Anterior cingulate cortex (tissue), 58 donors: ENCODE data around the gene EIF4A2.
"Not testable (repeated sequence)": the region's sequence is repeated elsewhere in the genome, so short reads cannot be mapped to it uniquely, and the experiment has no call there.

Source experiments
- DNase-seq, 58 donors: peaks; one replicate each; lab custom pipeline; 2025; lab: John Stamatoyannopoulos, UW

Gene EIF4A2

GRCh38 chr3:186814100-186814499, 30.7 kb downstream of the EIF4A2 start:
- DNase-seq, result no peak

DNA sequence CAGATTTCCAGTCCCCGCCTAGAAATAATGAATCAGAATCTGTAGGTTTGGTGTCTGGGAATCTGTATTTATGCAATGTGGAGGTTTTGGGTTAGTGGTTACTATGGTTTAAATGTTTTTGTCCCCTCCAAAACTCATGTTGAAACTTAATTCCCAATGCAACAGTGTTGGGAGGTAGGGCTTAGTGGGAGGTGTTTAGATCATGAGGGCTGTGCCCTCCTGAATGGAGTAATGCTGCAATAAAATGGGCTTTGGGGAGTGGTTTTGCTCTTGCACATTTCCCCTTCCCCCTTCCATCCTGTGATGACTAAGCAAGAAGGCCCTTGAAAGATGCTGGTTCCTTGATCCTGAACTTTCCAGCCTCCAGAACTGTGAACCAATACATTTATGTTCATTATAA, 32.1 kb downstream of the EIF4A2 start:
- no peak for DNase-seq

DNA sequence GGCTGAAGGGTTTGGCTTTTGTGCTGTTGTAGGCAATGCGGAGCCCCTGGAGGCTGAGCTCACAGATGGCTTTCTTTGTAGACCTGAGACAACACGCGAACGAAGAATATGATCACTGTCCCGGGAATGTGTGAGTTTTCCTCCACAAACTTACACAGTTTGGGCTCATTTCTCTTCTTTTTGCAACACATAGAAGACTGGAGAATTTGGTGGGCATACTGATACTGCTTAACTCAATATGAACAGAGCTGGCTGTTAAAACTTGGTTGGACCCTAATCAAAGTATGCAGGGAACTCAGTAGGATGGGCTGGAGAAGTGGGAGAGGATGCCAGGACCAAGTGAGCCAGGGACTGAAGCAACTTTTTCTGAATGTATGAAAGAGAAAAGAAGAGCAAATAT, 35.1 kb downstream of the EIF4A2 start:
- DNase-seq, result no peak

DNA sequence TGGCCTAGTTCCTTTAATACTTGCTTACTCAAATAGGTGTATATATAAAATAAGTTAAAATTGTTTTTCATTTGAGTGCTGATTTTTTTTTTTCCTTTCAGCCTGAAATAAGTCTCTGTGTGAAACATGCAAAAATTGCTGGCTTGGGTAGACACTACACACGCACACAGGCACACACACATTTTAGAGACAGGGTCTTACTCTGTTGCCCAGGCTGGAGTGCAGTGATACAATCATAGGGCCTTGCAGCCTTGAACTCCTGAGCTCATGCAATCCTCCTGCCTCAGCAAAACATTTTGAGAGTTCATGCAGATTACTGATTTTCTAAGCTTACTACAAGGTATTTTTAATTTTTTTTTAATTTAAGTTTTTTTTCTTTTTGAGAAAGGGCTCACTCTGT, 35.6 kb downstream of the EIF4A2 start:
- DNase-seq, result no peak

- peak in 2 of 58 donors; percentile 18 to 28 for DNase-seq
Measured at GRCh38 chr3:186821429-186822387, 38.3 kb downstream of the EIF4A2 start.

DNA sequence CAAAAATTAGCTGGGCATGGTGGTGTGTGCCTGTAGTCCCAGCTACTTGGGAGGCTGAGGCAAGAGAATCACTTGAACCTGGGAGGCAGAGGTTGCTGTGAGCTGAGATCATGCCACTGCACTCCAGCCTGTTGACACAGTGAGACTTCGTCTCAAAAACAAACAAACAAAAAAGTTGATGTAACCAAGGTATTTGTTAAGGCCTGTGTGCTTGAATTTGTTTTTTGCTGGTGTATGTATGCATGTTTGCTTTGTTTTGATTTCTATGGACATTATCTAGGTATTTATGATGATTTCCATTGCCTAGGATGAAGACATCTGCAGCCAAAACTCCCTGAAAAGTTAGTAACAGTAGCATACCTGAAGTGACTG, 39.0 kb downstream of the EIF4A2 start:
- not testable (repeated sequence) for DNase-seq

GRCh38 chr3:186823386-186823785, 40.0 kb downstream of the EIF4A2 start:
- DNase-seq, result no peak

- peak in 11 of 58 donors; percentile 6 to 37 (median 16) for DNase-seq
Measured at GRCh38 chr3:186824430-186825139, 41.2 kb downstream of the EIF4A2 start.

GRCh38 chr3:186825294-186825821, 42.0 kb downstream of the EIF4A2 start:
- peak in 44 of 58 donors; percentile 6 to 82 (median 34) for DNase-seq

GRCh38 chr3:186825872-186826409, 42.6 kb downstream of the EIF4A2 start:
- peak in 4 of 58 donors; percentile 20 to 54 (median 34) for DNase-seq

DNA sequence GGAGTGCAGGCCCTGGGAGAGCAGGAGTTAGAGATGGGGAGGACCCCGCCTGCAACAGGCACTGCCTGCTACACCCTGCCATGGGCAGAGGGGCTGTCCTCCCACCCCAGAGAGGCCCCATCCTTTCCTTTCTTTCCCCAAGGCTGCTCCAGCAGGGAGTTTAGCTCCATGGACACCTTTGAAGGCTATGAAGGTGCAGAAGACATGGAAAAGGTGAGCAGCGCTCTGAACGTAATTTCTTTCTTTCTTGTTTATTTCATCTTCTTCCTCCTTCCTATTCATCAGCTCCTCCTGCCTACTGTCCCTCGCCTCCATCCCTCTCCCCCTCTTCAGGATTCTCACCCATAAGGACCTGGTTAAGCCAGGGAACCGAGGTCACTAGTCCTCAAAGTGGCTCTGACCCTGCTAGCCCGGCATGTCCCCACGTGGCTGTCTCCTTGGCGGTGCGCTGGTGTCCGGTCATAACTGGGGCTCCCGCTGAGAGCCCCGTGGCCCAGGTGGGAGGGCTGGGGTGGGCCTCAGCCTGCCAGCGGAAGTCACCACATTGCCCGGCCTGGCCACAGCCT, 43.1 kb downstream of the EIF4A2 start:
- DNase-seq, result peak in 5 of 58 donors; percentile 13 to 46 (median 28)

DNA sequence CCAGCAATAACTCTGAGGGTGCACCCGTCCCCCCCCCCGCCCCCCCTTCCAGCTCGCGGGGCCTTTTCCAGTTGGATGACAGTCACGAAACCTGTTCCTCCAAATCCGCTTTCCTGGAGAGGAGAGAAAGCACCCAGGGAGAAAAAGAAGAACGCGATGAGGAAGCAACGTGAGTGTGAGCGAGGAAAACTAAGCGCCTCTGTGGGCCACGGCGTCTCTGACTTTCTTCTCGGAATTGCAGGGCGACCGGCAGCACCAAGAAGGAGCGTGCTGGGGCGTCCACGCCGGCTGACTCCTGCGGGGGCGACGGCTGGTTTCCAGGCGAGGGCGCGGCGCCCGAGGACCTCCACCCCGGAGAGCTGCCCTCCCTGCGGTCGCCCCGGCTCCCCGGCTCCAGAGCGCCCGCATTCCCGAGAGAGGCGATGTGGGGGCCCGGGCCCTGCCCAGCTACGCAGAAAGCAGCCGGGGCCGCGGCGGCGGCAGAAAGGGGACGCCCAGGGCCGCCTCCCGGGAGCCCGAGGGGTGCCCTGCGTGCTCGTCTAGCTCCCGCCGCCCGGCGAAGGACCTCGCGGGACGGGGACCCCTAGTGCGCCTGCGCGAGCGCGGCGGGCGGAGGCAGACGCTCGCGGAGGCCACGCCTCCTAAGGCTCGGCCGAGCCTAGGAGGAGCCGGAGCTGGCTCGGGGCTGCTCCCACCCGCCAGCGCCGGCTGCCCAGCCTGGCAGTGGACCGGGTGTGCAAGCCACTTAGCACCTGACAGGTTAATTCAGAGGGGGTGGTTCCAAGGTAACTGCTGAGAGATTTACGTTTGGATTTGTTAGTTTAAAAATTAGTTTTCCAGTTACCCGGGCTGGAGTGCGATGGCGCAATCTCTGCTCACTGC, 43.8 kb downstream of the EIF4A2 start:
- peak in 56 of 58 donors; percentile 15 to 89 (median 68) for DNase-seq

GRCh38 chr3:186828340-186828739, 45.0 kb downstream of the EIF4A2 start:
- no peak for DNase-seq

DNA sequence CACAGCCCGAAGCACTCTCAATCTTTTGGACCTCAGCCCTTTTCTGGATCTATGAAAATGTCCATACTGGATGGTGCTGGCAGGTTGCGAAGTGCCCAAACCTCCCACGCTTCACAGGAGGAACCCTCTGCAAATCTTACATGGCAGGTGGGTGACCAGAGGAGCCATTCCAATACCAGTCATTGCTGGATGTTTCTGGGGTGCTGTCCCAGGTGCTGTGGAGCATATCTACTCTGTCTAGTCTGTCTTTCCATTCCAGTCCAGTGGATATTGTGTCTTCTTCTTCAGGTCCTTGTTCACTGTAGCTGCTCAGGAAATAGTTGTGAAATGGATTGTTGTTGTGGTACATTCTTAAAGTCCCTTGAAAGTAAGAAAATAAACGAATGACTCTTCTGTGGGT, 48.4 kb downstream of the EIF4A2 start:
- no peak for DNase-seq

GRCh38 chr3:186832276-186832675, 48.9 kb downstream of the EIF4A2 start:
- no peak for DNase-seq
